NCI-H2171 treated with DMSO at 0.1 percent for 48 hours (cell line): Measurements from ENCODE around the gene OR2A7.
"Not testable (repeated sequence)": the region's sequence is repeated elsewhere in the genome, so short reads cannot be mapped to it uniquely, and the experiment has no call there.

Experiments
- DNase-seq: peaks from one replicate; lab custom pipeline; 2025; lab: John Stamatoyannopoulos, UW

OR2A7 gene

GRCh38 chr7:144264692-144265091 is at the start of gene OR2A7:
OR2A7 (minus strand) TSS chr7:144264792; CDS start chr7:144259628, 5,164 bp downstream.
- not testable (repeated sequence) for DNase-seq

- not testable (repeated sequence) for DNase-seq
These were observed 47.4 kb upstream of the OR2A7 start, which contains the start of gene OR2A1 for GRCh38 chr7:144311872-144312469. OR2A1 (plus strand) TSS chr7:144312419; CDS start chr7:144318125, 5,706 bp downstream.

- not testable (repeated sequence) for DNase-seq
These were observed 46.6 kb upstream of the OR2A7 start for GRCh38 chr7:144311218-144311617.

- not testable (repeated sequence) for DNase-seq
These were observed 45.1 kb upstream of the OR2A7 start for GRCh38 chr7:144309702-144310101.

GRCh38 chr7:144305156-144305555 is 40.6 kb upstream of the OR2A7 start:
- DNase-seq, result not testable (repeated sequence)

- DNase-seq, result not testable (repeated sequence)
These were observed 39.0 kb upstream of the OR2A7 start for GRCh38 chr7:144303607-144304006.

- DNase-seq, result not testable (repeated sequence)
These were observed 38.1 kb upstream of the OR2A7 start for GRCh38 chr7:144302578-144303303.

- not testable (repeated sequence) for DNase-seq
These were observed 29.4 kb upstream of the OR2A7 start for GRCh38 chr7:144293794-144294499.

GRCh38 chr7:144292384-144293161 is 28.0 kb upstream of the OR2A7 start:
- not testable (repeated sequence) for DNase-seq

GRCh38 chr7:144291607-144292006 is 27.0 kb upstream of the OR2A7 start:
- DNase-seq, result not testable (repeated sequence)

GRCh38 chr7:144287171-144287784 is 22.7 kb upstream of the OR2A7 start:
- not testable (repeated sequence) for DNase-seq

- not testable (repeated sequence) for DNase-seq
These were observed 19.1 kb upstream of the OR2A7 start for GRCh38 chr7:144283716-144284115.

GRCh38 chr7:144282490-144282889 is 17.9 kb upstream of the OR2A7 start:
- not testable (repeated sequence) for DNase-seq

GRCh38 chr7:144281981-144282380 is 17.4 kb upstream of the OR2A7 start:
- DNase-seq, result not testable (repeated sequence)

- not testable (repeated sequence) for DNase-seq
These were observed 15.4 kb upstream of the OR2A7 start for GRCh38 chr7:144280010-144280409.

- not testable (repeated sequence) for DNase-seq
These were observed 10.7 kb upstream of the OR2A7 start for GRCh38 chr7:144275281-144275680.

- not testable (repeated sequence) for DNase-seq
These were observed 4.6 kb upstream of the OR2A7 start, which contains the start of gene CTAGE8 for GRCh38 chr7:144269188-144269587. CTAGE8 (minus strand) TSS chr7:144269288; CDS start chr7:144269250, 38 bp downstream.

GRCh38 chr7:144262128-144262527 is 2.5 kb downstream of the OR2A7 start:
- not testable (repeated sequence) for DNase-seq

GRCh38 chr7:144259067-144259466 is 5.5 kb downstream of the OR2A7 start:
- DNase-seq, result not testable (repeated sequence)

- no peak for DNase-seq
These were observed 8.5 kb downstream of the OR2A7 start for GRCh38 chr7:144256112-144256511.

GRCh38 chr7:144255471-144255897 is 9.1 kb downstream of the OR2A7 start:
- no peak for DNase-seq
